Measurements from ENCODE around the gene FAH.

FAH gene

GRCh38 chr15:80152896-80153876 is at the start of gene FAH:
FAH (plus strand) TSS chr15:80152999; CDS start chr15:80153055, 56 bp downstream.
- H3K4me3 ChIP-seq (ENCODE audit: low read depth, low read length) = peak within 1 kb of the TSS; percentile 94
- peak within 1 kb of the TSS; percentile 5; the same call in 1 of the 2 replicates for H3K27ac ChIP-seq (ENCODE audit: low read depth, low read length)
- peak within 1 kb of the TSS; percentile 95 for H2AFZ ChIP-seq (ENCODE audit: low read length, unreplicated experiment)
- no peaks in the 10 kb centered on the region for H3K79me2 ChIP-seq (ENCODE audit: control insufficient read depth, insufficient read depth, low read length, unreplicated experiment)
- H3K36me3 ChIP-seq (ENCODE audit: insufficient read depth, low read length) = no peaks in the 10 kb centered on the region
- no peaks in the 10 kb centered on the region for H3K27me3 ChIP-seq (ENCODE audit: insufficient read depth, low read length)
- H3K4me1 ChIP-seq (ENCODE audit: control insufficient read depth, insufficient read depth, low read length, unreplicated experiment) = peaks cover 13% of the 10 kb centered on the region

- Histone ChIP-seq H2AFZ (ENCODE audit: low read length, unreplicated experiment) (no peak overlapping the region), H3K27me3 (ENCODE audit: insufficient read depth, low read length) (no peaks in the 10 kb centered on the region), H3K36me3 (ENCODE audit: insufficient read depth, low read length) (0 out of 2 replicates have a peak, but pooled peaks cover 2% of the 10 kb centered on the region), H3K27ac (ENCODE audit: low read depth, low read length) (peak overlapping the region; percentile 79), H3K4me3 (ENCODE audit: low read depth, low read length) (peak overlapping the region; percentile 19; the same call in 1 of the 2 replicates), H3K79me2 (ENCODE audit: control insufficient read depth, insufficient read depth, low read length, unreplicated experiment) (peaks cover 23% of the 10 kb centered on the region), H3K4me1 (ENCODE audit: control insufficient read depth, insufficient read depth, low read length, unreplicated experiment) (peaks cover 22% of the 10 kb centered on the region)
Observed at GRCh38 chr15:80105193-80105592, 47.6 kb upstream of the FAH start.

- Histone ChIP-seq H3K4me3 (ENCODE audit: low read depth, low read length) (peak overlapping the region; percentile 46), H3K36me3 (ENCODE audit: insufficient read depth, low read length) (0 out of 2 replicates have a peak, but pooled peaks cover 1% of the 10 kb centered on the region), H3K27me3 (ENCODE audit: insufficient read depth, low read length) (no peaks in the 10 kb centered on the region), H3K4me1 (ENCODE audit: control insufficient read depth, insufficient read depth, low read length, unreplicated experiment) (peaks cover 22% of the 10 kb centered on the region), H3K79me2 (ENCODE audit: control insufficient read depth, insufficient read depth, low read length, unreplicated experiment) (peaks cover 20% of the 10 kb centered on the region), H3K27ac (ENCODE audit: low read depth, low read length) (peak overlapping the region; percentile 79), H2AFZ (ENCODE audit: low read length, unreplicated experiment) (no peak overlapping the region)
Observed at GRCh38 chr15:80105595-80105994, 47.2 kb upstream of the FAH start.

DNA sequence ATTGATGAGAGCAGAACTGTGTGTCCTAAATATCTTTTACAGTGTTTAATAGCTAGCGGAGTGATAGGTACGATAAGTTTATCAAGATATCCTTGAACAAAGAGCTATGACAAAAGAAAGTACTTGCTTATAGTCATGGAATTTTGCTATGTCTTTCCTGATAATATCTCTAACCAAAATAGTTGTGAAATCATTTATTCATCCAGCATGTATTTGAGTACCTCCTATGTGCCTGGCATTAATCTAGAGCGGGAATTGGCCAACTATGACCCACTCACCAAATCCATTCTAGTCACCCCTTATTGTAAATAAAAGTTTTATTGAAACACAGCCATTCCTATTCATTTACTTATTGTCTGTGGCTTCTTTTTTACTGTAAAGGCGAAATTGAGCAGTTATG is 46.7 kb upstream of the FAH start:
- H3K27me3 ChIP-seq (ENCODE audit: insufficient read depth, low read length) = no peaks in the 10 kb centered on the region
- H2AFZ ChIP-seq (ENCODE audit: low read length, unreplicated experiment) = no peak overlapping the region
- H3K36me3 ChIP-seq (ENCODE audit: insufficient read depth, low read length) = no peaks in the 10 kb centered on the region
- peak overlapping the region; percentile 46 for H3K4me3 ChIP-seq (ENCODE audit: low read depth, low read length)
- H3K79me2 ChIP-seq (ENCODE audit: control insufficient read depth, insufficient read depth, low read length, unreplicated experiment) = peaks cover 18% of the 10 kb centered on the region
- H3K4me1 ChIP-seq (ENCODE audit: control insufficient read depth, insufficient read depth, low read length, unreplicated experiment) = peaks cover 22% of the 10 kb centered on the region
- peak overlapping the region; percentile 79 for H3K27ac ChIP-seq (ENCODE audit: low read depth, low read length)

DNA sequence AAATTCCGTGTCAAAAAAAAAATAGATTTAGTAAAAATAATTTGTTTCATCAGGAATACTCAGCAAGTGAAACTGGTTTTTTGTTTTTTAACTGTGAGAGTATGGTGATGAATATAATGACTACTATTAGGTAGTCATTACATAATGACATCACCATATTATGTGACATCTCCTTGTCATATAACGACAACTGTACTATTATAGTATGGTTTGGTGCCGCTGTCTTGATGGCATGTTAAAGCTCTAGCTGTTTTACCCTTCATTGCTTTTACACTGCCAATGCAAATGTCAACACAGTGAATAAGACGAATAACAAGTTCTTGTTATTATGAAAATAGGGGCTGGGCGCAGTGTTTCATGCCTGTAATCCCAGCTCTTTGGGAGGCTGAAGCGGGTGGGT is 45.6 kb upstream of the FAH start:
- no peaks in the 10 kb centered on the region for H3K27me3 ChIP-seq (ENCODE audit: insufficient read depth, low read length)
- H3K4me1 ChIP-seq (ENCODE audit: control insufficient read depth, insufficient read depth, low read length, unreplicated experiment) = peaks cover 28% of the 10 kb centered on the region
- H3K4me3 ChIP-seq (ENCODE audit: low read depth, low read length) = no peak overlapping the region
- no peaks in the 10 kb centered on the region for H3K36me3 ChIP-seq (ENCODE audit: insufficient read depth, low read length)
- peaks cover 16% of the 10 kb centered on the region for H3K79me2 ChIP-seq (ENCODE audit: control insufficient read depth, insufficient read depth, low read length, unreplicated experiment)
- no peak overlapping the region for H2AFZ ChIP-seq (ENCODE audit: low read length, unreplicated experiment)
- no peak overlapping the region for H3K27ac ChIP-seq (ENCODE audit: low read depth, low read length)

DNA sequence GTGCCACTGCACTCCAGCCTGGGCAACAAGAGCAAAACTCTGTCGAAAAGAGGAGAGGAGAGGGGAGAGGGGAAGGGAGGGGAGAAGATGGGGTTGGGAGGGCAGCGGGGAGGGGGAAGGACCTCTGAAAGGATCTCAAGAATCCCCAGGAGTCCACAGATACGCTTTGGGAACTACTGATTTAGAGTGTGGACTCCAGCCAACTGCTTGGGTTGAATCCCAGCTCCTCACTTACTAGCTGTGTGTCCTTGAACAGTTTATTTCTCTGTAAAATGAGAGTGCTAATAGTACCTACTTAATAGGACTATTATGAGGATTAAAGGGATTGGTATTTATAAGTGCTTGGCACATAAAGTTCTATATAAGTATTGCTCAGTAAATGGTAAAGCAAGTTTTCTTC is 45.0 kb upstream of the FAH start:
- peaks cover 18% of the 10 kb centered on the region for H3K79me2 ChIP-seq (ENCODE audit: control insufficient read depth, insufficient read depth, low read length, unreplicated experiment)
- no peak overlapping the region for H2AFZ ChIP-seq (ENCODE audit: low read length, unreplicated experiment)
- H3K36me3 ChIP-seq (ENCODE audit: insufficient read depth, low read length) = no peaks in the 10 kb centered on the region
- H3K27me3 ChIP-seq (ENCODE audit: insufficient read depth, low read length) = no peaks in the 10 kb centered on the region
- H3K4me3 ChIP-seq (ENCODE audit: low read depth, low read length) = no peak overlapping the region
- no peak overlapping the region for H3K27ac ChIP-seq (ENCODE audit: low read depth, low read length)
- peaks cover 28% of the 10 kb centered on the region for H3K4me1 ChIP-seq (ENCODE audit: control insufficient read depth, insufficient read depth, low read length, unreplicated experiment)

GRCh38 chr15:80109388-80109787 is 43.4 kb upstream of the FAH start:
- Histone ChIP-seq H3K36me3 (ENCODE audit: insufficient read depth, low read length) (no peaks in the 10 kb centered on the region), H3K4me3 (ENCODE audit: low read depth, low read length) (no peak overlapping the region), H3K79me2 (ENCODE audit: control insufficient read depth, insufficient read depth, low read length, unreplicated experiment) (peaks cover 17% of the 10 kb centered on the region), H3K27me3 (ENCODE audit: insufficient read depth, low read length) (no peaks in the 10 kb centered on the region), H2AFZ (ENCODE audit: low read length, unreplicated experiment) (no peak overlapping the region), H3K27ac (ENCODE audit: low read depth, low read length) (no peak overlapping the region), H3K4me1 (ENCODE audit: control insufficient read depth, insufficient read depth, low read length, unreplicated experiment) (peaks cover 28% of the 10 kb centered on the region)

- peaks cover 13% of the 10 kb centered on the region for H3K4me1 ChIP-seq (ENCODE audit: control insufficient read depth, insufficient read depth, low read length, unreplicated experiment)
Observed at GRCh38 chr15:80110920-80111319, 41.9 kb upstream of the FAH start.

DNA sequence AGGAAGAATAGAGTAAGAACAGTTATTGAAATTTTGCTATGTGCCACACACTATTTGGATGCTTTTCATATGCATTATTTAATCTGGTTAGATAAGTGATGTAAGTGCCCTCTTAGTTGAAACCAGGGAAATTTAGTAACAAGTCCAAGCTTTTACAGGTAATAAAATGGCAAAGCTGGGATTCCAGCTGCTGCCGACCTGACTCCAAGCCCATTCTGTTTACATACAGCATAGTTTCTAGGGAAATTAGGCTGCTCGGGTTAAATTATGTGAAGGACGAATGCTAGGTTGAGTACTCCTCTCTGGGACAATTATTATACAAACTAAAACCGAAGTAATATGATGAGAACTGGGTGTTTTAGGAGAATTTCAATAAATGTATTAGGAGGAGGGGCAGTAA is 38.7 kb upstream of the FAH start:
- no peak overlapping the region for H3K27ac ChIP-seq (ENCODE audit: low read depth, low read length)
- H3K4me3 ChIP-seq (ENCODE audit: low read depth, low read length) = no peak overlapping the region
- H3K79me2 ChIP-seq (ENCODE audit: control insufficient read depth, insufficient read depth, low read length, unreplicated experiment) = peaks cover 27% of the 10 kb centered on the region
- no peaks in the 10 kb centered on the region for H3K36me3 ChIP-seq (ENCODE audit: insufficient read depth, low read length)
- H2AFZ ChIP-seq (ENCODE audit: low read length, unreplicated experiment) = no peak overlapping the region
- no peaks in the 10 kb centered on the region for H3K27me3 ChIP-seq (ENCODE audit: insufficient read depth, low read length)
- peaks cover 6% of the 10 kb centered on the region for H3K4me1 ChIP-seq (ENCODE audit: control insufficient read depth, insufficient read depth, low read length, unreplicated experiment)

More at GRCh38 chr15:80110920-80111319, 41.9 kb upstream of the FAH start:
- H3K27me3 ChIP-seq (ENCODE audit: insufficient read depth, low read length) = no peaks in the 10 kb centered on the region
- H2AFZ ChIP-seq (ENCODE audit: low read length, unreplicated experiment) = no peak overlapping the region
- H3K36me3 ChIP-seq (ENCODE audit: insufficient read depth, low read length) = no peaks in the 10 kb centered on the region
- no peak overlapping the region for H3K4me3 ChIP-seq (ENCODE audit: low read depth, low read length)
- H3K27ac ChIP-seq (ENCODE audit: low read depth, low read length) = no peak overlapping the region
- peaks cover 23% of the 10 kb centered on the region for H3K79me2 ChIP-seq (ENCODE audit: control insufficient read depth, insufficient read depth, low read length, unreplicated experiment)

DNA sequence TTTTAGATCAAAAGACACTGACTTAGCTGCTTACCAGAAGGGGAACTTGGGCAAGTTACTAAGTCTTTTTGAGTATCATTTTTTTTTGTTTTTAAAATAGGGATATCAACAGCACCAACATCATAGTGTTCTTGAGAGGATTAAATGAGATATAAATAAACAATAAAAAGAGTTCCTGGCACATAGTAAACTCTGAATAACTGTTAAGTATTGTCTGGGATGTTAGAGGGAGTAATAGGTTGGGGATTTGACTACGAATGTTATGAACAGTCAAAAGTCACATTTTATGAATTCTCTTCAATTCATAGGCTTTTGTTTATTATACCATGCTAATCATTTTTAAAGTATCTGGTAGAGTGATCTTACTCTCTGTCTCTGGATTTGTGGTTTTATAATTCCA is 37.8 kb upstream of the FAH start:
- Histone ChIP-seq H3K27me3 (ENCODE audit: insufficient read depth, low read length) (no peaks in the 10 kb centered on the region), H3K79me2 (ENCODE audit: control insufficient read depth, insufficient read depth, low read length, unreplicated experiment) (peaks cover 27% of the 10 kb centered on the region), H3K4me1 (ENCODE audit: control insufficient read depth, insufficient read depth, low read length, unreplicated experiment) (peaks cover 6% of the 10 kb centered on the region), H2AFZ (ENCODE audit: low read length, unreplicated experiment) (no peak overlapping the region), H3K27ac (ENCODE audit: low read depth, low read length) (no peak overlapping the region), H3K36me3 (ENCODE audit: insufficient read depth, low read length) (no peaks in the 10 kb centered on the region), H3K4me3 (ENCODE audit: low read depth, low read length) (no peak overlapping the region)

GRCh38 chr15:80118956-80119355 is 33.8 kb upstream of the FAH start:
- Histone ChIP-seq H3K4me3 (ENCODE audit: low read depth, low read length) (no peak overlapping the region), H3K27ac (ENCODE audit: low read depth, low read length) (no peak overlapping the region), H3K79me2 (ENCODE audit: control insufficient read depth, insufficient read depth, low read length, unreplicated experiment) (peaks cover 14% of the 10 kb centered on the region), H3K36me3 (ENCODE audit: insufficient read depth, low read length) (peaks cover 8% of the 10 kb centered on the region), H3K4me1 (ENCODE audit: control insufficient read depth, insufficient read depth, low read length, unreplicated experiment) (no peaks in the 10 kb centered on the region), H3K27me3 (ENCODE audit: insufficient read depth, low read length) (no peaks in the 10 kb centered on the region), H2AFZ (ENCODE audit: low read length, unreplicated experiment) (no peak overlapping the region)
